MM.1S (cell line): Measurements from ENCODE around the gene DDX27.

ENCODE experiments used
- DNase-seq: peaks from one replicate; pipeline ENCODE4 v3.0.0-alpha.2; 2015
- H2AFZ ChIP-seq: fragments of 300-600 bp; sonication (generic); 2 replicates; pipeline ENCODE4 v1.6.0; 2016; ENCODE audit warnings: antibody characterized with exemption, low read length
- H3F3A ChIP-seq: fragments of 300-600 bp; sonication (generic); 2 replicates; pipeline ENCODE4 v1.6.1; 2016; ENCODE audit warnings: mild to moderate bottlenecking, antibody characterized with exemption, low read length, moderate library complexity, mixed read lengths; ENCODE audit not compliant: insufficient read depth
- H3K27ac ChIP-seq: fragments of 300-600 bp; sonication (generic); 2 replicates; pipeline ENCODE4 v1.5.1; 2016; ENCODE audit warnings: mild to moderate bottlenecking, low read length
- H3K27me3 ChIP-seq: fragments of 300-600 bp; sonication (generic); replicated peaks from 2 replicates; pipeline ENCODE4 v1.6.0; 2016; ENCODE audit warnings: low read length; ENCODE audit not compliant: insufficient read depth
- H3K36me3 ChIP-seq: fragments of 300-600 bp; sonication (generic); replicated peaks from 2 replicates; pipeline ENCODE4 v1.6.1; 2016; ENCODE audit warnings: mild to moderate bottlenecking, low read length, mixed read lengths; ENCODE audit not compliant: insufficient read depth
- H3K4me1 ChIP-seq: fragments of 300-600 bp; sonication (generic); 2 replicates; pipeline ENCODE4 v1.6.1; 2016; ENCODE audit warnings: low read length, mixed read lengths
- H3K4me2 ChIP-seq: fragments of 300-600 bp; sonication (generic); 2 replicates; pipeline ENCODE4 v1.6.0; 2016; ENCODE audit warnings: low read depth, low read length
- H3K4me3 ChIP-seq: fragments of 300-600 bp; sonication (generic); 2 replicates; pipeline ENCODE4 v1.5.1; 2016; ENCODE audit warnings: low read length, mixed read lengths
- H3K79me2 ChIP-seq: fragments of 300-600 bp; sonication (generic); 2 replicates; pipeline ENCODE4 v1.6.1; 2016; ENCODE audit warnings: mixed run types, low read length, mixed read lengths
- H3K9ac ChIP-seq: fragments of 300-600 bp; sonication (generic); 2 replicates; pipeline ENCODE4 v1.6.1; 2016; ENCODE audit warnings: low read length, mixed read lengths
- H3K9me2 ChIP-seq: fragments of 300-600 bp; sonication (generic); replicated peaks from 2 replicates; pipeline ENCODE4 v1.6.1; 2016; ENCODE audit warnings: mild to moderate bottlenecking, low read length, mixed read lengths; ENCODE audit not compliant: insufficient read depth
- H3K9me3 ChIP-seq: fragments of 300-600 bp; sonication (generic); replicated peaks from 2 replicates; pipeline ENCODE4 v1.6.1; 2016; ENCODE audit warnings: mild to moderate bottlenecking, low read length, mixed read lengths; ENCODE audit not compliant: insufficient read depth
- H4K20me1 ChIP-seq: fragments of 300-600 bp; sonication (generic); 2 replicates; pipeline ENCODE4 v1.6.1; 2016; ENCODE audit warnings: mild to moderate bottlenecking, low read length, moderate library complexity, mixed read lengths; ENCODE audit not compliant: insufficient read depth
- CTCF ChIP-seq: fragments of 300-600 bp; sonication (generic); IDR thresholded peaks from 2 replicates; pipeline ENCODE4 v1.5.1; 2016; ENCODE audit warnings: antibody characterized with exemption, low read length, mixed read lengths
- EZH2 ChIP-seq: fragments of 300-600 bp; sonication (generic); optimal IDR thresholded peaks from 2 replicates; pipeline ENCODE3; 2017; ENCODE audit warnings: low read depth, mild to moderate bottlenecking, antibody characterized with exemption, low read length, mixed read lengths
- EZH2phosphoT487 ChIP-seq: fragments of 300-600 bp; sonication (generic); IDR thresholded peaks from 2 replicates; pipeline ENCODE4 v1.6.1; 2018; ENCODE audit warnings: antibody characterized with exemption, low read length

The DDX27 gene

GRCh38 chr20:49281059-49281912 is 62.1 kb downstream of the DDX27 start:
- H3K9me2 ChIP-seq = no peaks in the 10 kb centered on the region
- H3K9ac ChIP-seq = no peak overlapping the region
- peaks cover 20% of the 10 kb centered on the region for H3K4me1 ChIP-seq
- no peaks in the 10 kb centered on the region for H3K27me3 ChIP-seq
- TF ChIP-seq EZH2phosphoT487 (no peak), CTCF (no peak), EZH2 (no peak)
- no peak for DNase-seq
- H3K4me3 ChIP-seq = no peak overlapping the region
- peaks cover 66% of the 10 kb centered on the region for H3K36me3 ChIP-seq
- no peaks in the 10 kb centered on the region for H3K9me3 ChIP-seq
- no peak overlapping the region for H2AFZ ChIP-seq
- peaks cover 90% of the 10 kb centered on the region for H3K79me2 ChIP-seq
- no peak overlapping the region for H3K4me2 ChIP-seq
- H3K27ac ChIP-seq = no peak overlapping the region
- H3F3A ChIP-seq = peaks cover 34% of the 10 kb centered on the region
- H4K20me1 ChIP-seq = 0 out of 2 replicates have a peak, but pooled peaks cover 20% of the 10 kb centered on the region

- no peak overlapping the region for H3K27ac ChIP-seq
- H3K4me3 ChIP-seq = no peak overlapping the region
- no peak for TF ChIP-seq CTCF
- no peak for TF ChIP-seq EZH2
- no peak for TF ChIP-seq EZH2phosphoT487
Measured at GRCh38 chr20:49281913-49282467, 62.8 kb downstream of the DDX27 start.

GRCh38 chr20:49282584-49283171 is 63.5 kb downstream of the DDX27 start:
- peaks cover 80% of the 10 kb centered on the region for H3K36me3 ChIP-seq
- no peaks in the 10 kb centered on the region for H3K27me3 ChIP-seq
- TF ChIP-seq EZH2phosphoT487 (no peak), CTCF (no peak), EZH2 (no peak)
- H4K20me1 ChIP-seq = peaks cover 27% of the 10 kb centered on the region; the same call in 1 of the 2 replicates
- no peaks in the 10 kb centered on the region for H3K9me2 ChIP-seq
- peaks cover 27% of the 10 kb centered on the region for H3F3A ChIP-seq
- no peaks in the 10 kb centered on the region for H3K9me3 ChIP-seq
- H3K79me2 ChIP-seq = peaks cover 91% of the 10 kb centered on the region
- H3K4me2 ChIP-seq = no peak overlapping the region
- H3K27ac ChIP-seq = no peak overlapping the region
- H3K4me1 ChIP-seq = peaks cover 12% of the 10 kb centered on the region
- no peak overlapping the region for H3K9ac ChIP-seq
- no peak overlapping the region for H3K4me3 ChIP-seq
- no peak for DNase-seq
- no peak overlapping the region for H2AFZ ChIP-seq

More at GRCh38 chr20:49281913-49282467, 62.8 kb downstream of the DDX27 start:
- peaks cover 20% of the 10 kb centered on the region; the same call in 1 of the 2 replicates for H4K20me1 ChIP-seq
- peaks cover 93% of the 10 kb centered on the region for H3K79me2 ChIP-seq
- no peaks in the 10 kb centered on the region for H3K27me3 ChIP-seq
- H3F3A ChIP-seq = peaks cover 27% of the 10 kb centered on the region
- H3K9me2 ChIP-seq = no peaks in the 10 kb centered on the region
- H3K9me3 ChIP-seq = no peaks in the 10 kb centered on the region
- no peak for DNase-seq
- no peak overlapping the region for H3K4me2 ChIP-seq
- no peak overlapping the region for H3K9ac ChIP-seq
- no peak overlapping the region for H2AFZ ChIP-seq
- H3K4me1 ChIP-seq = peaks cover 13% of the 10 kb centered on the region
- H3K36me3 ChIP-seq = peaks cover 73% of the 10 kb centered on the region
